ENCODE results near the gene CTSA. TPM values are rescaled to one million over a fixed set of nuclear protein-coding genes. Genes with fewer than 3 reads are reported as not detected.

The CTSA gene
- total RNA-seq, 2 experiments from 2014 or later: 40.3 to 42.6 TPM

DNA sequence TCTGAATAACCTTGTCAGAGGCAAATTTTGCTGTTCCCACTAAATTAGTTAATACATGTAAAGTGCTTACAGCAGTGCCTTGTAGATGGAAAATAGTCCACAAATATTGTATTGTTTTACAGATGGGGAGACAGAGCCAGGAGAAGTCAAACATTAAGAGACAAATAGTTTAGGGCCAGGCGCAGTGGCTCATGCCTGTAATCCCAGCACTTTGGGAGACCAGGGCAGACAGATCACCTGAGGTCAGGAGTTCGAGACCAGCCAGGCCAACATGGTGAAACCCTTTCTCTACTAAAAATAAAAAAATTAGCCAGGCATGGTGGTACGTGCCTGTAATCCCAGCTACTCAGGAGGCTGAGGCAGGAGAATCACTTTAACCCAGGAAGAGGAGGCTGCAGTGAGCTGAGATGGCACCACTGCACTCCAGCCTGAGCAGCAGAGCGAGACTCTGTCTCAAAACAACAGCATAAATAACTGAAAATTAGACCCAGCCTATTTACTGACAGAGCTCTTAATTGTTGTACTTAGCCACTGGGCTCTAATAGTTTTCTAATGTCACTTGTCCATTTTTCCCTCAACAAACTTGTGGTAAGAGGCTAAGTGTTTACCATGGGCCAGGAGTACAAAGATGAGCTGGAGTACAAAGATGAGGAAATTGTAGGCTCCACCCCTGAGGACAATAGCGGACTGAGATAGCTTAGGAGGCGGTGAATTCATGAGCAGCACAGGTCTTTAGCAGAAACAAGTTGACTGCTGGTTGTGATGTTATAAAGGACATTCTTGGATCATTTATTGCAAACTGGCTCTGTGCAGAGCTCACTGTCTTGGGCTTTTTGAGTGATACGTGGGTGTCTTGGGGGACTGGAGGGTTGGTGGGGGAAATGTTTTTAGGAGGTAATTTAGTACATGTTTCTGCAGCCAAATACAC, 27.3 kb upstream of the CTSA start:
- no peaks in the 10 kb centered on the region for H3K27me3 ChIP-seq (ENCODE audit: control insufficient read depth in 1 of 2, insufficient read depth in 2 of 2, low read length in 2 of 2)
- no peaks in the 10 kb centered on the region for H3K9me3 Mint-ChIP-seq
- H3K27me3 Mint-ChIP-seq: no peaks in the 10 kb centered on the region
- H3K9me3 ChIP-seq (ENCODE audit: control insufficient read depth in 1 of 2, insufficient read depth in 1 of 2, low read length in 2 of 2): no peaks in the 10 kb centered on the region
- no peak overlapping the region for H3K27ac ChIP-seq (ENCODE audit: low read depth in 1 of 2, low read length in 2 of 2)
- POLR2A ChIA-PET: no interaction called here
- ATAC-seq (ENCODE audit: poor library complexity): no peak
- H3K4me3 Mint-ChIP-seq: no peak overlapping the region
- peaks cover 2% of the 10 kb centered on the region for H3K36me3 ChIP-seq (ENCODE audit: insufficient read depth, low read length)
- H3K4me1 Mint-ChIP-seq (ENCODE audit: low read depth): peaks cover 6% of the 10 kb centered on the region
- intact Hi-C loops (cut with DNase I, micrococcal nuclease): no loop called here
- H3K27ac Mint-ChIP-seq: no peak overlapping the region
- TF ChIP-seq, protein P1, sequence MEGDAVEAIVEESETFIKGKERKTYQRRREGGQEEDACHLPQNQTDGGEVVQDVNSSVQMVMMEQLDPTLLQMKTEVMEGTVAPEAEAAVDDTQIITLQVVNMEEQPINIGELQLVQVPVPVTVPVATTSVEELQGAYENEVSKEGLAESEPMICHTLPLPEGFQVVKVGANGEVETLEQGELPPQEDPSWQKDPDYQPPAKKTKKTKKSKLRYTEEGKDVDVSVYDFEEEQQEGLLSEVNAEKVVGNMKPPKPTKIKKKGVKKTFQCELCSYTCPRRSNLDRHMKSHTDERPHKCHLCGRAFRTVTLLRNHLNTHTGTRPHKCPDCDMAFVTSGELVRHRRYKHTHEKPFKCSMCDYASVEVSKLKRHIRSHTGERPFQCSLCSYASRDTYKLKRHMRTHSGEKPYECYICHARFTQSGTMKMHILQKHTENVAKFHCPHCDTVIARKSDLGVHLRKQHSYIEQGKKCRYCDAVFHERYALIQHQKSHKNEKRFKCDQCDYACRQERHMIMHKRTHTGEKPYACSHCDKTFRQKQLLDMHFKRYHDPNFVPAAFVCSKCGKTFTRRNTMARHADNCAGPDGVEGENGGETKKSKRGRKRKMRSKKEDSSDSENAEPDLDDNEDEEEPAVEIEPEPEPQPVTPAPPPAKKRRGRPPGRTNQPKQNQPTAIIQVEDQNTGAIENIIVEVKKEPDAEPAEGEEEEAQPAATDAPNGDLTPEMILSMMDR (IDR thresholded peaks at IDR 0.05): no peak
- CTCF ChIA-PET: no interaction called here
- H3K4me3 ChIP-seq (ENCODE audit: low read length): no peak overlapping the region
- H3K36me3 Mint-ChIP-seq (ENCODE audit: low read depth): no peaks in the 10 kb centered on the region
- no peaks in the 10 kb centered on the region for H3K4me1 ChIP-seq (ENCODE audit: insufficient read depth, low read length)
- DNase-seq: no peak

DNA sequence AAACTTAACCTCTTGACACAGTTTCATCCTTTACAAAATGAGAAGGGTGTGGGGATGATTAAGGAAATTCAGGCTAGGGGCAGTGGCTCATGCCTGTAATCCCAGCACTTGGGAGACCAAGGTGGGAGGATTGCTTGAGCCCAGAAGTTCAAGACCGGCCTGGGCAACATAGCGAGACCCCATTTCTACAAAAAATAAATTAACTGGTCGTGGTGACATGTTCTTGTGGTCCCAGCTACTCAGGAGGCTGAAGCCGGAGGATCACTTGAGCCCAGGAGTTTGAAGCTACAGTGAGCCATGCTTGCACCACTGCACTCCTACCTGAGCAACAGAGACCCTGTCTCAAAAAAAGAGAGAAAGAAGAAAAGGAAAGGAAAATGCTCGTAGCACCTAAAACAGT, 24.7 kb upstream of the CTSA start:
- POLR2A ChIA-PET: no interaction called here
- H3K4me3 Mint-ChIP-seq: no peak overlapping the region
- TF ChIP-seq, protein P1 (IDR thresholded peaks at IDR 0.05): no peak
- CTCF ChIA-PET: no interaction called here
- Histone ChIP-seq H3K4me1 (ENCODE audit: insufficient read depth, low read length) (no peaks in the 10 kb centered on the region), H3K9me3 (ENCODE audit: control insufficient read depth in 1 of 2, insufficient read depth in 1 of 2, low read length in 2 of 2) (no peaks in the 10 kb centered on the region), H3K27ac (ENCODE audit: low read depth in 1 of 2, low read length in 2 of 2) (no peak overlapping the region), H3K36me3 (ENCODE audit: insufficient read depth, low read length) (peaks cover 2% of the 10 kb centered on the region), H3K27me3 (ENCODE audit: control insufficient read depth in 1 of 2, insufficient read depth in 2 of 2, low read length in 2 of 2) (no peaks in the 10 kb centered on the region), H3K4me3 (ENCODE audit: low read length) (no peak overlapping the region)
- intact Hi-C loops (cut with DNase I, micrococcal nuclease): no loop called here
- ATAC-seq (ENCODE audit: poor library complexity) (no peak), DNase-seq (no peak)
- no peaks in the 10 kb centered on the region for H3K9me3 Mint-ChIP-seq
- no peak overlapping the region for H3K27ac Mint-ChIP-seq
- H3K36me3 Mint-ChIP-seq (ENCODE audit: low read depth): no peaks in the 10 kb centered on the region
- H3K4me1 Mint-ChIP-seq (ENCODE audit: low read depth): no peaks in the 10 kb centered on the region
- no peaks in the 10 kb centered on the region for H3K27me3 Mint-ChIP-seq

DNA sequence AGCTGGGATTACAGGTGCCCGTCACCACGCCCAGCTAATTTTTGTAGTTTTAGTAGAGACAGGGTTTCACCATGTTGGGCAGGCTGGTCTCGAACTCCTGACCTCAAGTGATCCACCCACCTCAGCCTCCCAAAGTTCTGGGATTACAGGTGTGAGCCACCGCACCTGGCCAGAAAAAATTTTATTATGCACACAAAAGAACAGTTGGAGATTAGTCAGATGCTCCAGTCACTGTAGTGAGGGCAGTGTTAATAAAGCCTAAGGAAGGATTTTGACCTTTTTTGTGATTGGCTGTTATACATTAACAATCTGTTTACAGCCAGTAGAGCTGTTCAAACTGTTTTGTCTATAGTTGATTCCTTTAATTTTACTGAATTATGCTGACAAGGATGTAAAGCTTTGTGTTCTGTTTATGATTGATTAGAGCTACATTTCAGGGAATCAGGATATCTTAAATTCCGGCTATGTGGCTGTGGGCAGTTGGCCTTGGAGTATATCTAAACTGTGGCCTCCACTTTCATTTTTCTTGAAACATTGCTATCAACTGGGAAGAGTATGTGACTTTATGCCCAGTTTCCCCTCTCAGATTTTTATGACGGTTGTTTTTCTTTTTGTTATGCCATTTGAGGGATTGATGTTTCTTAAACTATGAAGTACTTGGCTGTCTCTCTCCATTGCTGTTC, 23.9 kb upstream of the CTSA start:
- Histone ChIP-seq H3K9me3 (ENCODE audit: control insufficient read depth in 1 of 2, insufficient read depth in 1 of 2, low read length in 2 of 2) (no peaks in the 10 kb centered on the region), H3K27ac (ENCODE audit: low read depth in 1 of 2, low read length in 2 of 2) (no peak overlapping the region), H3K36me3 (ENCODE audit: insufficient read depth, low read length) (peaks cover 2% of the 10 kb centered on the region), H3K27me3 (ENCODE audit: control insufficient read depth in 1 of 2, insufficient read depth in 2 of 2, low read length in 2 of 2) (no peaks in the 10 kb centered on the region), H3K4me3 (ENCODE audit: low read length) (no peak overlapping the region), H3K4me1 (ENCODE audit: insufficient read depth, low read length) (no peaks in the 10 kb centered on the region)
- no peak for ATAC-seq (ENCODE audit: poor library complexity)
- intact Hi-C loops (cut with DNase I, micrococcal nuclease): no loop called here
- POLR2A ChIA-PET: no interaction called here
- Mint-ChIP-seq H3K4me3 (no peak overlapping the region), H3K4me1 (ENCODE audit: low read depth) (no peaks in the 10 kb centered on the region), H3K36me3 (ENCODE audit: low read depth) (no peaks in the 10 kb centered on the region), H3K27me3 (no peaks in the 10 kb centered on the region), H3K9me3 (no peaks in the 10 kb centered on the region), H3K27ac (no peak overlapping the region)
- CTCF ChIA-PET: no interaction called here
- TF ChIP-seq, protein P1 (IDR thresholded peaks at IDR 0.05): no peak
- DNase-seq: no peak
